Endothelial cell of umbilical vein (primary cell): ENCODE results near the gene STAU1.

Source experiments
- CTCF ChIP-seq, 2 donors: IDR thresholded peaks; 1 replicate in 1 of 2; 2 replicates in 1 of 2; pipeline ENCODE4 v1.5.1; 2011; ENCODE audit warnings: low read length in 2 of 2, mild to moderate bottlenecking in 2 of 2, moderate library complexity in 2 of 2, control low read depth in 1 of 2, inconsistent platforms in 1 of 2, low read depth in 1 of 2; ENCODE audit not compliant: insufficient read depth in 1 of 2; ENCODE audit errors: extremely low read depth in 1 of 2
- JUN ChIP-seq: IDR thresholded peaks from 2 replicates; pipeline ENCODE4 v1.6.1; 2011; ENCODE audit warnings: borderline replicate concordance, low read depth; ENCODE audit not compliant: insufficient read length, insufficient read depth

- TF ChIP-seq JUN: no peak
- no peak for TF ChIP-seq CTCF (IDR thresholded peaks at IDR 0.05; ENCODE audit: extremely low read depth in 1 of 2, insufficient read depth in 1 of 2, low read depth in 1 of 2, low read length in 2 of 2)
Measured at GRCh38 chr20:49228676-49229075, 40.5 kb upstream of the STAU1 start.
